Measurements from ENCODE around the gene SCN2A. TPM values are rescaled to one million over a fixed set of nuclear protein-coding genes. Genes with fewer than 3 reads are reported as not detected.

Gene SCN2A
- total and polyA plus RNA-seq, 2 donors (not counting 1 experiment from before 2014, with no cell fraction given), result 0.22 to 0.24 TPM

DNA sequence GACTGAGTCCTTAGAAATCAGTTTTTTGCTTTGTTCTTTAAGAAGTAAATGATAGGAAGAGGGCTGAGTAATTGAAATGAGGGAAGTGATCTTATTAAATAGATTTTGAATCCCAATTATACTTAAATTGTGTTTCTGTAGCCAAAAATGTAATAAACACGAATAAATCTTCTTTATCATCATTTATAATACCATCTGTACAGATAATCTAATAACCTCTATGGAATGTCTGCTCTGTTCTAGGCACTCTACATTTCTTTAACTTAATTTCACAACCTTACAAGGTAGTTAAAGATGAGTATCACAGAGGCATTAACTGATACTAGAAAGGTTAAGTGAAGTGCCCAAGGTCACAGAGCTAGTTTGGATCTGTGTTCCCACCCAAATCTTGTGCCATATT, 14.3 kb upstream of the SCN2A start:
- Histone ChIP-seq H4K20me1 (ENCODE audit: control insufficient read depth, insufficient read depth, low read length, poor library complexity, severe bottlenecking) (no peaks in the 10 kb centered on the region), H2AFZ (ENCODE audit: insufficient read depth, low read depth, low read length, poor library complexity, severe bottlenecking) (no peak overlapping the region), H3K4me2 (replicated peaks; ENCODE audit: low read depth, low read length, poor library complexity, severe bottlenecking) (no peak overlapping the region), H3K4me3 (ENCODE audit: control extremely low read depth in 1 of 5, extremely low read depth in 1 of 5, insufficient read depth in 1 of 5, low read depth in 2 of 5, low read length in 4 of 5) (no peak overlapping the region), H3K9ac (ENCODE audit: low read length) (no peak overlapping the region), H3K9me3 (ENCODE audit: control extremely low read depth in 1 of 3, control insufficient read depth in 2 of 3, insufficient read depth in 1 of 3, low read length in 2 of 3) (no peaks in the 10 kb centered on the region), H3K27me3 (replicated peaks in 1 of 4; ENCODE audit: control extremely low read depth in 1 of 4, control insufficient read depth in 3 of 4, insufficient read depth in 4 of 4, low read length in 3 of 4) (no peaks in the 10 kb centered on the region), H3K27ac (ENCODE audit: low read length in 2 of 2) (no peak overlapping the region), H3K79me2 (ENCODE audit: control insufficient read depth, insufficient read depth, low read length) (no peaks in the 10 kb centered on the region), H3K4me1 (ENCODE audit: control insufficient read depth in 2 of 2, insufficient read depth in 2 of 2, low read length in 2 of 2) (no peaks in the 10 kb centered on the region), H3K36me3 (replicated peaks in 1 of 2; ENCODE audit: control extremely low read depth in 1 of 2, control insufficient read depth in 1 of 2, extremely low read depth in 1 of 2, insufficient read depth in 2 of 2, low read length in 1 of 2) (no peaks in the 10 kb centered on the region)
- Mint-ChIP-seq H3K27ac (no peak overlapping the region), H3K9me3 (ENCODE audit: insufficient read depth) (no peaks in the 10 kb centered on the region), H3K4me1 (no peaks in the 10 kb centered on the region), H3K4me3 (no peak overlapping the region), H3K27me3 (no peaks in the 10 kb centered on the region)
- ATAC-seq (ENCODE audit: low read depth), result no peak
- no peak for DNase-seq
- TF ChIP-seq, protein P1, sequence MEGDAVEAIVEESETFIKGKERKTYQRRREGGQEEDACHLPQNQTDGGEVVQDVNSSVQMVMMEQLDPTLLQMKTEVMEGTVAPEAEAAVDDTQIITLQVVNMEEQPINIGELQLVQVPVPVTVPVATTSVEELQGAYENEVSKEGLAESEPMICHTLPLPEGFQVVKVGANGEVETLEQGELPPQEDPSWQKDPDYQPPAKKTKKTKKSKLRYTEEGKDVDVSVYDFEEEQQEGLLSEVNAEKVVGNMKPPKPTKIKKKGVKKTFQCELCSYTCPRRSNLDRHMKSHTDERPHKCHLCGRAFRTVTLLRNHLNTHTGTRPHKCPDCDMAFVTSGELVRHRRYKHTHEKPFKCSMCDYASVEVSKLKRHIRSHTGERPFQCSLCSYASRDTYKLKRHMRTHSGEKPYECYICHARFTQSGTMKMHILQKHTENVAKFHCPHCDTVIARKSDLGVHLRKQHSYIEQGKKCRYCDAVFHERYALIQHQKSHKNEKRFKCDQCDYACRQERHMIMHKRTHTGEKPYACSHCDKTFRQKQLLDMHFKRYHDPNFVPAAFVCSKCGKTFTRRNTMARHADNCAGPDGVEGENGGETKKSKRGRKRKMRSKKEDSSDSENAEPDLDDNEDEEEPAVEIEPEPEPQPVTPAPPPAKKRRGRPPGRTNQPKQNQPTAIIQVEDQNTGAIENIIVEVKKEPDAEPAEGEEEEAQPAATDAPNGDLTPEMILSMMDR (IDR thresholded peaks at IDR 0.05), result no peak
- no peak for TF ChIP-seq EZH2 (IDR thresholded peaks at IDR 0.05; ENCODE audit: borderline replicate concordance, insufficient read depth, low read depth, low read length, poor library complexity, severe bottlenecking)
- POLR2A ChIA-PET, result no interaction called here
- intact Hi-C loops (cut with micrococcal nuclease), result no loop called here
- CTCF ChIA-PET, result interaction anchor here (1.0 kb wide), 1 partner anchor 21 kb away, joined by 3 read pairs; the partner anchor contains the start of gene SCN3A
- no CpG with 5 or more reads among the region's 1 CpG for WGBS (ENCODE audit: insufficient coverage)

DNA sequence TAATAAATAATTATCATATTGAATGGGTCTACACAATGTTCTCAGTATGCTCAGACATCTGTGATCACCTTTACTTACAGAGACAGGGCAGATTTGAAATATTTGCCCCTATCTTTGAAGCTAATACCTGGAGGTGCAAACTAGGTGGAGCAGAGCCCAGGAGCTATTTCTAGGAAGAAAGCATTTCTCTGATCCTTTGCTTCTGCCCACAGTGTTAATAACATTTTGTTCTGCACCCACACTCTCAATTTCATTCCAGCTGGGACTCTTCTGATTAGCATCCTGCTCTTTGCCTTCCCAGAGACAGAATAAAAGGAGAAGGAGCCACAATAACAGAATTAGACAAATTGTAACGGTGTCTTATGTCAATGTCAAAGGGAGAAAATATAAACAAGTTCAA, 11.6 kb upstream of the SCN2A start:
- WGBS (ENCODE audit: insufficient coverage), result no CpG with 5 or more reads among the region's 1 CpG
- no peak overlapping the region for H3K4me3 Mint-ChIP-seq
- no peak overlapping the region for H3K27ac Mint-ChIP-seq
- H3K4me1 Mint-ChIP-seq, result no peaks in the 10 kb centered on the region
- ChIA-PET CTCF (no interaction called here), POLR2A (no interaction called here)
- Histone ChIP-seq H3K36me3 (replicated peaks in 1 of 2; ENCODE audit: control extremely low read depth in 1 of 2, control insufficient read depth in 1 of 2, extremely low read depth in 1 of 2, insufficient read depth in 2 of 2, low read length in 1 of 2) (no peaks in the 10 kb centered on the region), H3K9ac (ENCODE audit: low read length) (no peak overlapping the region), H3K4me2 (replicated peaks; ENCODE audit: low read depth, low read length, poor library complexity, severe bottlenecking) (no peak overlapping the region), H3K4me1 (ENCODE audit: control insufficient read depth in 2 of 2, insufficient read depth in 2 of 2, low read length in 2 of 2) (no peaks in the 10 kb centered on the region), H3K27ac (ENCODE audit: low read length in 2 of 2) (no peak overlapping the region), H3K4me3 (ENCODE audit: control extremely low read depth in 1 of 5, extremely low read depth in 1 of 5, insufficient read depth in 1 of 5, low read depth in 2 of 5, low read length in 4 of 5) (no peak overlapping the region), H3K27me3 (replicated peaks in 1 of 4; ENCODE audit: control extremely low read depth in 1 of 4, control insufficient read depth in 3 of 4, insufficient read depth in 4 of 4, low read length in 3 of 4) (no peaks in the 10 kb centered on the region), H3K9me3 (ENCODE audit: control extremely low read depth in 1 of 3, control insufficient read depth in 2 of 3, insufficient read depth in 1 of 3, low read length in 2 of 3) (no peaks in the 10 kb centered on the region), H3K79me2 (ENCODE audit: control insufficient read depth, insufficient read depth, low read length) (no peaks in the 10 kb centered on the region), H2AFZ (ENCODE audit: insufficient read depth, low read depth, low read length, poor library complexity, severe bottlenecking) (no peak overlapping the region), H4K20me1 (ENCODE audit: control insufficient read depth, insufficient read depth, low read length, poor library complexity, severe bottlenecking) (no peaks in the 10 kb centered on the region)
- no peaks in the 10 kb centered on the region for H3K9me3 Mint-ChIP-seq (ENCODE audit: insufficient read depth)
- intact Hi-C loops (cut with micrococcal nuclease), result no loop called here
- TF ChIP-seq, protein P1 (IDR thresholded peaks at IDR 0.05), result no peak
- TF ChIP-seq EZH2 (IDR thresholded peaks at IDR 0.05; ENCODE audit: borderline replicate concordance, insufficient read depth, low read depth, low read length, poor library complexity, severe bottlenecking), result no peak
- ATAC-seq (ENCODE audit: low read depth), result no peak
- DNase-seq, result no peak
- peaks cover 4% of the 10 kb centered on the region for H3K27me3 Mint-ChIP-seq
